ENCODE data around the gene CPNE4. TPM values are rescaled to one million over a fixed set of nuclear protein-coding genes. Genes with fewer than 3 reads are reported as not detected.

The CPNE4 gene
- total and polyA plus RNA-seq, 10 donors: 0.03 to 3.1 (median 0.91) TPM; not detected in 2

DNA sequence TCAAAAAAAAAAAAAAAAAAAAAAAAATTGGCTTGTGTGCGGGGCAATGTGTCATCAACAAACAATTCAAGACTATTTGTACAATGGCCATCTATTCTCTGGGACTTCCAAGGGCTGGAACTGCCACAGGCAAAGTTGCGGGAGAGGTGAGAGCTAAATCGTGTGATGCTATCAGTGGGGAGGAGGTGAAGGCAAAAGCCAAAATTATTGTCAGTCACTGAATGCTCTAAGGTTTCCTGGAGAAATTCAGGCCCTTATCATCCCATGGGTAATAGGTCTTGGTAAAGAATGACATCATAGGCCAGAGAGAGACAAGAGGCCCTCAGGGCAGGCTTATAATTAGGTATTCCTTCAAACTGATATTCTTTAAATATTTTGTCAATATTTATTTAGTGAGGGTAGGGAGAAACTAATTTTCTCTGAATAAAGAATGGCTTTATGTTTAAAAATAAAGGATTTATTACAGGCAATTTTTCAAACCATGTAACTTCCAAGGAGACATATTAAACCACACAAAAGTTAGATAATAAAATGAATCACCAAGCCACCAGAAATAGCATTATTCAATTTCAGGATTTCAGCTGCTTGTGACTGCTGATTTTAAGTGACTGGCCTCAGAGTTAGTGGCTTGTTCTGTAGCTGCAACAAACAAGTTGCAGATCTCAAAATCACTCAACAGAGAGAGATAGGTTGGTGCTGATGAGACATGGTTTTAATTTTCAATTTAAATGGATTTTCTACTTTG, 305.7 kb downstream of the CPNE4 start:
- TF ChIP-seq, protein P1, sequence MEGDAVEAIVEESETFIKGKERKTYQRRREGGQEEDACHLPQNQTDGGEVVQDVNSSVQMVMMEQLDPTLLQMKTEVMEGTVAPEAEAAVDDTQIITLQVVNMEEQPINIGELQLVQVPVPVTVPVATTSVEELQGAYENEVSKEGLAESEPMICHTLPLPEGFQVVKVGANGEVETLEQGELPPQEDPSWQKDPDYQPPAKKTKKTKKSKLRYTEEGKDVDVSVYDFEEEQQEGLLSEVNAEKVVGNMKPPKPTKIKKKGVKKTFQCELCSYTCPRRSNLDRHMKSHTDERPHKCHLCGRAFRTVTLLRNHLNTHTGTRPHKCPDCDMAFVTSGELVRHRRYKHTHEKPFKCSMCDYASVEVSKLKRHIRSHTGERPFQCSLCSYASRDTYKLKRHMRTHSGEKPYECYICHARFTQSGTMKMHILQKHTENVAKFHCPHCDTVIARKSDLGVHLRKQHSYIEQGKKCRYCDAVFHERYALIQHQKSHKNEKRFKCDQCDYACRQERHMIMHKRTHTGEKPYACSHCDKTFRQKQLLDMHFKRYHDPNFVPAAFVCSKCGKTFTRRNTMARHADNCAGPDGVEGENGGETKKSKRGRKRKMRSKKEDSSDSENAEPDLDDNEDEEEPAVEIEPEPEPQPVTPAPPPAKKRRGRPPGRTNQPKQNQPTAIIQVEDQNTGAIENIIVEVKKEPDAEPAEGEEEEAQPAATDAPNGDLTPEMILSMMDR (IDR thresholded peaks at IDR 0.05 in 8 of 11, conservative IDR thresholded peaks at IDR 0.05 in 3 of 11): no peak
- TF ChIP-seq POLR2A (IDR thresholded peaks at IDR 0.05): no peak
- no peak for TF ChIP-seq POLR2AphosphoS5 (IDR thresholded peaks at IDR 0.05)
- 89 to 97% (median 91%) methylated on average over 3 of the region's 3 CpGs for WGBS, 5 donors
- Histone ChIP-seq H3K4me3 (no peak overlapping the region), H3K9me3 (no peaks in the 10 kb centered on the region), H3K4me1 (no peaks in the 10 kb centered on the region), H3K27ac (no peak overlapping the region), H3K27me3 (replicated peaks in 1 of 7) (no peaks in the 10 kb centered on the region), H3K36me3 (no peaks in the 10 kb centered on the region)
- no peak for DNase-seq
- intact Hi-C loops (cut with DNase I; ENCODE audit: low total_unique reads): no loop called here

DNA sequence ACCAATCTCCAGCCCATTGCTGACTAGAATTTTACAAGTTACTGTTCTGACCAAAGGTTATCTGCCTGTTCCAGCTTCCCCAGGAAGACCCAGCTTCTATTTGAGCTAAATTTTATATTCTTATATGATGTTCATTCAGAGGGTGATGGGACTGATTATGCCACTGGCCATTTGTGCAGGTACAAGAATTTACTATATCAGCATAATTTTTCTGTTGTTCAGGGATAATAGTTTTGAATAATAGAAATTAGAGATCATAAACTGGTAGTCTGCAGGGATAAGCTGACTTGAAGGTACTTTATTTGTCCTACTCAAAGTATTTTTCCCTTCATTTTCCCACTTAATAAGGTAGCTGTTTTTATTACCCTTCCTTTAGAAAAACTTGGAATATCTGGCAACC, 309.4 kb downstream of the CPNE4 start:
- Histone ChIP-seq H3K4me3 (no peak overlapping the region), H3K27ac (no peak overlapping the region), H3K9me3 (no peaks in the 10 kb centered on the region), H3K4me1 (no peaks in the 10 kb centered on the region), H3K36me3 (no peaks in the 10 kb centered on the region), H3K27me3 (replicated peaks in 1 of 7) (no peaks in the 10 kb centered on the region)
- TF ChIP-seq POLR2A (IDR thresholded peaks at IDR 0.05): no peak
- TF ChIP-seq POLR2AphosphoS5 (IDR thresholded peaks at IDR 0.05): no peak
- TF ChIP-seq, protein P1 (IDR thresholded peaks at IDR 0.05 in 8 of 11, conservative IDR thresholded peaks at IDR 0.05 in 3 of 11): no peak
- intact Hi-C loops (cut with DNase I; ENCODE audit: low total_unique reads): no loop called here
- no peak for DNase-seq

DNA sequence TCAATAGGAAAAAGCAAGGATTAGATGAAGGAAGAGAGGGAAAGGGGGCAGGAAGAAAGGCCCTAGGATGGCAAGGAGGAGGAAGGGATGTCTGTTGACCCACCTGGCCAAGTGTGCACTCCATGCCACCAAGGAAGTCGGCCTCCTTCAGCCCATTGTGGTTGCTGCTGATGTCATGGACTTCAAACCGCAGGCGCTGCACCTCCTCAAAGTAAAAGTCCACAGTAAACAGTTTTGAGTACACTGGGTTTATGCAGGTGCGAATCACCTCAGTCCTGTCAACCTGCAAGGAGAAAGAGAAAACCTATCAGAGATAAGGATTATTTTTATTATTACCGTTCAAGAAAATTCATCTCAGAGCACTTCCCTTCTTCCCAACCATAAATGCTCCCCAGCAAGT, 311.5 kb downstream of the CPNE4 start:
- DNase-seq: no peak
- H3K4me1 ChIP-seq: no peaks in the 10 kb centered on the region
- intact Hi-C loops (cut with DNase I; ENCODE audit: low total_unique reads): no loop called here
- no peaks in the 10 kb centered on the region for H3K36me3 ChIP-seq
- no peaks in the 10 kb centered on the region for H3K9me3 ChIP-seq
- 84 to 94% (median 91%) methylated on average over 5 of the region's 5 CpGs for WGBS, 5 donors
- TF ChIP-seq, protein P1 (IDR thresholded peaks at IDR 0.05 in 8 of 11, conservative IDR thresholded peaks at IDR 0.05 in 3 of 11): no peak
- TF ChIP-seq POLR2A (IDR thresholded peaks at IDR 0.05) (no peak), POLR2AphosphoS5 (IDR thresholded peaks at IDR 0.05) (no peak)
- no peaks in the 10 kb centered on the region for H3K27me3 ChIP-seq (replicated peaks in 1 of 7)
- no peak overlapping the region for H3K27ac ChIP-seq
- H3K4me3 ChIP-seq: no peak overlapping the region

DNA sequence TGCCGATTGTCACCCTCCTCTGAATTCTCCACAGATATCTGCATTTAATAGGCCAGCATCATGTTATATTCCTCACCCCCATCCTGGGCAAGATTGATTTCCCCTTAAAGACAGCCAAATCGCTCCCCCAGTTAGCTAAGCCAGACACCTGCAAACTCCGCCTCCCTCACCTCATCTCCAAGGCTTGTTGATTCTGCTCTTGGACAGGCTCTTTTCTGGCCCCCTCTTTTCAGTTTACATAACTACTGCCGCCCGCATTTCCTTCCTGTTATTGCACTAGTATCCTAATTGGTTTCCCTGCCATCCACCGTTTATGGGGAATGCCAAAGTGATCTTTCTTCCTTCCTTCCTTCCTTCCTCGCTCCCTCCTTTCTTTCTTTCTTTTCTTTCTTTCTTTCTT, 317.3 kb downstream of the CPNE4 start:
- WGBS, 5 donors: 61 to 69% (median 65%) methylated on average over 7 of the region's 7 CpGs
- intact Hi-C loops (cut with DNase I; ENCODE audit: low total_unique reads): no loop called here
- H3K27me3 ChIP-seq (replicated peaks in 1 of 7): no peaks in the 10 kb centered on the region
- no peak for DNase-seq
- H3K9me3 ChIP-seq: no peaks in the 10 kb centered on the region
- no peak overlapping the region for H3K27ac ChIP-seq
- no peaks in the 10 kb centered on the region for H3K4me1 ChIP-seq
- no peak overlapping the region for H3K4me3 ChIP-seq
- H3K36me3 ChIP-seq: no peaks in the 10 kb centered on the region
- TF ChIP-seq POLR2AphosphoS5 (IDR thresholded peaks at IDR 0.05) (no peak), POLR2A (IDR thresholded peaks at IDR 0.05) (no peak)
- TF ChIP-seq, protein P1 (IDR thresholded peaks at IDR 0.05 in 8 of 11, conservative IDR thresholded peaks at IDR 0.05 in 3 of 11): no peak
